Activated CD8-positive, alpha-beta T cell treated with anti-CD3 and anti-CD28 coated beads for 36 hours (primary cell): ENCODE measurements around the gene FAM110A. TPM values are rescaled to one million over a fixed set of nuclear protein-coding genes. Genes with fewer than 3 reads are reported as not detected.

Source experiments
- ATAC-seq: fragments of 200-7000 bp; cut with Tn5 transposase; one replicate; pipeline ENCODE4 v1.10.0; 2021; ENCODE audit warnings: mild to moderate bottlenecking, moderate library complexity
- CTCF ChIA-PET: fragments of 350-600 bp; sonication (Branson Sonifier 250); formaldehyde crosslinking; loops from one replicate; lab custom pipeline; 2021; ENCODE audit warnings: antibody characterized with exemption; lab: Charles Lee
- POLR2A ChIA-PET: fragments of 350-600 bp; sonication (Branson Sonifier 250); formaldehyde crosslinking; loops from one replicate; lab custom pipeline; 2021; ENCODE audit warnings: antibody characterized with exemption; lab: Charles Lee
- DNase-seq: peaks from one replicate; pipeline ENCODE4 v3.0.0-alpha.2; 2020
- H3K27ac Mint-ChIP-seq: one replicate; pipeline ENCODE4 v1.8.0; 2021; ENCODE audit warnings: mild to moderate bottlenecking, mixed read lengths
- H3K27me3 Mint-ChIP-seq: one replicate; pipeline ENCODE4 v1.8.0; 2021; ENCODE audit warnings: mixed read lengths
- H3K36me3 Mint-ChIP-seq: one replicate; pipeline ENCODE4 v1.8.0; 2021; ENCODE audit warnings: low read depth, mixed read lengths
- H3K4me1 Mint-ChIP-seq: one replicate; pipeline ENCODE4 v1.8.0; 2021; ENCODE audit warnings: low read depth, mixed read lengths
- H3K4me3 Mint-ChIP-seq: one replicate; pipeline ENCODE4 v1.8.0; 2021; ENCODE audit warnings: mild to moderate bottlenecking, moderate library complexity, mixed read lengths
- H3K9me3 Mint-ChIP-seq: one replicate; pipeline ENCODE4 v1.8.0; 2021; ENCODE audit warnings: mixed read lengths
- intact Hi-C: fragments of 100-400 bp; cut with micrococcal nuclease; formaldehyde crosslinking; loops from one replicate; pipeline ENCODE4 v1.10.0; 2022
- total RNA-seq, 2 experiments: library from RNA; stranded (reverse); gene quantifications; one replicate each; pipeline ENCODE4 v1.2.3, GENCODE V29; 2021
- TF ChIP-seq, protein P1 (sequence below): fragments of 200-600 bp; IDR thresholded peaks from one replicate; pipeline ENCODE4 v1.8.0; 2022; ENCODE audit warnings: antibody characterized with exemption, mild to moderate bottlenecking

The FAM110A gene
- total RNA-seq, 2 experiments from 2014 or later: 20.5 to 23.1 TPM

- Mint-ChIP-seq H3K27ac (no peak overlapping the region), H3K4me3 (peak overlapping the region; percentile 57), H3K4me1 (peaks cover 42% of the 10 kb centered on the region), H3K9me3 (peaks cover 3% of the 10 kb centered on the region), H3K36me3 (peaks cover 17% of the 10 kb centered on the region), H3K27me3 (no peaks in the 10 kb centered on the region)
- ChIA-PET CTCF (interaction anchor here (1.8 kb wide), 1 partner anchor 116 kb away, joined by 5 read pairs; no protein-coding TSS in a partner anchor), POLR2A (interaction anchor here (0.6 to 1.5 kb wide), 2 partner anchors 9 to 181 kb away, joined by 3 to 4 read pairs; no protein-coding TSS in a partner anchor)
- ATAC-seq (no peak), DNase-seq (no peak)
- intact Hi-C loops: no loop called here
- TF ChIP-seq, protein P1, sequence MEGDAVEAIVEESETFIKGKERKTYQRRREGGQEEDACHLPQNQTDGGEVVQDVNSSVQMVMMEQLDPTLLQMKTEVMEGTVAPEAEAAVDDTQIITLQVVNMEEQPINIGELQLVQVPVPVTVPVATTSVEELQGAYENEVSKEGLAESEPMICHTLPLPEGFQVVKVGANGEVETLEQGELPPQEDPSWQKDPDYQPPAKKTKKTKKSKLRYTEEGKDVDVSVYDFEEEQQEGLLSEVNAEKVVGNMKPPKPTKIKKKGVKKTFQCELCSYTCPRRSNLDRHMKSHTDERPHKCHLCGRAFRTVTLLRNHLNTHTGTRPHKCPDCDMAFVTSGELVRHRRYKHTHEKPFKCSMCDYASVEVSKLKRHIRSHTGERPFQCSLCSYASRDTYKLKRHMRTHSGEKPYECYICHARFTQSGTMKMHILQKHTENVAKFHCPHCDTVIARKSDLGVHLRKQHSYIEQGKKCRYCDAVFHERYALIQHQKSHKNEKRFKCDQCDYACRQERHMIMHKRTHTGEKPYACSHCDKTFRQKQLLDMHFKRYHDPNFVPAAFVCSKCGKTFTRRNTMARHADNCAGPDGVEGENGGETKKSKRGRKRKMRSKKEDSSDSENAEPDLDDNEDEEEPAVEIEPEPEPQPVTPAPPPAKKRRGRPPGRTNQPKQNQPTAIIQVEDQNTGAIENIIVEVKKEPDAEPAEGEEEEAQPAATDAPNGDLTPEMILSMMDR: no peak
Measured at GRCh38 chr20:840503-840857, 7.0 kb downstream of the FAM110A start.

GRCh38 chr20:840858-841567 lies 7.5 kb downstream of the FAM110A start:
- intact Hi-C loops: no loop called here
- no peak for ATAC-seq
- peak; percentile 59 for DNase-seq
- TF ChIP-seq, protein P1: no peak
- H3K9me3 Mint-ChIP-seq: peaks cover 3% of the 10 kb centered on the region
- H3K27me3 Mint-ChIP-seq: no peaks in the 10 kb centered on the region
- H3K27ac Mint-ChIP-seq: no peak overlapping the region
- POLR2A ChIA-PET: interaction anchor here (0.6 to 1.7 kb wide), 2 partner anchors 10 to 180 kb away, joined by 3 to 5 read pairs; no protein-coding TSS in a partner anchor
- peaks cover 22% of the 10 kb centered on the region for H3K36me3 Mint-ChIP-seq
- peak overlapping the region; percentile 70 for H3K4me3 Mint-ChIP-seq
- CTCF ChIA-PET: interaction anchor here (1.3 to 1.8 kb wide), 2 partner anchors 22 to 115 kb away, joined by 3 to 5 read pairs; no protein-coding TSS in a partner anchor
- peaks cover 39% of the 10 kb centered on the region for H3K4me1 Mint-ChIP-seq

DNA sequence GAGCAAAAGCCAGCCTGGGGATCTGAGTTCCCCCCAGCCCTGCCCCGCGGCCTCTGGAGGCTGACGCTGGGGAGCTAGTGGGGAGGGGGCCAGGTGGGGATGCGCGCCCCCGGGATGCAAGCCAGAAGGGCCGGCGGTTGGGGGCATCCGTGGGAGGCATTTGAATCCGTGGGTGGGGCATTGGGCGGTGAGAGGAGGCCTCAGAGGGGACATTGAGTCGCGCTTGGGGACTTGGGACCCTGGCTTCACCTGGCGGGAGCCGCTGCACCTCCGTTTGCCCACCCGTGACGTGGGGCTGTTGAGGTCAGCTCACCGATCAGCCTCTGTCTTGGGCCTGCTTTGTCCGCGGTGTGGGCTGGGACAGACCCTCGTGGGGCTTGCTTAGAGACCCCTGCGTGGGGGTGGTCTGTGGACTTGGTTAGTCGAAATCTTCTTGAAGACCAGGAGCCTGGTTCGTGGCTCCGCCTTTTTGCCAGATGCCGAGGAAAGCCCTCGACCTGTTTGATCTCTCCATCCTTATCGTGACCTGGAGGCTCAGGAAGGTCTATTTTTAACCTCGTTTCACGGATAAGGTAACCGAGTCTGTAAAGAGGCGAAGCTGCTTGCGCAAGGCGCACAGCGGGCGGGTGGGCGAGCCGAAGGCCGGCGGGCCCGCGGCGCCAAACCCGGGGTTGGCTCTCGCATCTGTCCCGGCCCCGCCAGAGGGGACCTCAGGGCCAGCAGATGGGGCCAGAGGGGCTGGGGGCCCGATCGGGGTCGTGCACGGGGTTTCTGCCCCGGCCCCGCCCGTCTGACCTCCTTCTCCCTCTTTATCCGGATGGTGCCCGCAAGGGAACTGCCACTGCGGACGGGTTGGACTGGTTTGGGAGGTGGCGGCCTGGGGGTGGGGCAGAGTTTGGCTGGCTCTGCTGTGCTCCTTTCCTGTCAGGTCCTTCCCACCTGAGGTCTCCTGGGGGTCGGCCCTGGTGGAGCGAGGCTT lies 8.3 kb downstream of the FAM110A start:
- POLR2A ChIA-PET: interaction anchor here (1.7 to 1.8 kb wide), 2 partner anchors 7 to 9 kb away, joined by 5 to 8 read pairs; partner anchors contain the start of gene FAM110A

GRCh38 chr20:842547-842940 lies 9.0 kb downstream of the FAM110A start:
- Mint-ChIP-seq H3K9me3 (peaks cover 1% of the 10 kb centered on the region), H3K27me3 (no peaks in the 10 kb centered on the region), H3K4me1 (peaks cover 42% of the 10 kb centered on the region), H3K4me3 (no peak overlapping the region), H3K27ac (no peak overlapping the region), H3K36me3 (peaks cover 20% of the 10 kb centered on the region)
- DNase-seq (no peak), ATAC-seq (no peak)
- CTCF ChIA-PET: interaction anchor here (1.3 to 1.4 kb wide), 2 partner anchors 9 to 24 kb away, joined by 3 read pairs; partner anchors contain the start of gene FAM110A
- intact Hi-C loops: no loop called here
- TF ChIP-seq, protein P1: no peak
- POLR2A ChIA-PET: interaction anchor here (1.7 to 1.8 kb wide), 2 partner anchors 8 to 9 kb away, joined by 5 to 8 read pairs; partner anchors contain the start of gene FAM110A

More for the DNA sequence above, 8.3 kb downstream of the FAM110A start:
- H3K27me3 Mint-ChIP-seq: no peaks in the 10 kb centered on the region
- DNase-seq (no peak), ATAC-seq (no peak)
- CTCF ChIA-PET: interaction anchor here (1.3 to 1.4 kb wide), 2 partner anchors 8 to 23 kb away, joined by 3 read pairs; partner anchors contain the start of gene FAM110A
- TF ChIP-seq, protein P1: no peak
- H3K27ac Mint-ChIP-seq: no peak overlapping the region
- intact Hi-C loops: no loop called here
- peaks cover 39% of the 10 kb centered on the region for H3K4me1 Mint-ChIP-seq
- peak overlapping the region; percentile 70 for H3K4me3 Mint-ChIP-seq
- H3K36me3 Mint-ChIP-seq: peaks cover 20% of the 10 kb centered on the region
- H3K9me3 Mint-ChIP-seq: peaks cover 3% of the 10 kb centered on the region
